OCI-LY1 (cell line): ENCODE data around the gene FAM168A.

ENCODE experiments used
- H2AFZ ChIP-seq: fragments of 200-600 bp; sonication (generic), shearing (Covaris generic); 2 replicates; pipeline ENCODE4 v1.6.0; 2014; ENCODE audit warnings: antibody characterized with exemption, mild to moderate bottlenecking, low read length
- H3F3A ChIP-seq: fragments of 200-600 bp; sonication (generic), shearing (Covaris generic); 2 replicates; pipeline ENCODE4 v1.6.0; 2014; ENCODE audit warnings: mild to moderate bottlenecking, antibody characterized with exemption, low read length, moderate library complexity; ENCODE audit not compliant: insufficient read depth
- H3K27ac ChIP-seq: fragments of 200-600 bp; sonication (generic); 2 replicates; pipeline ENCODE4 v1.5.1; 2014; ENCODE audit warnings: low read length, mixed run types, mild to moderate bottlenecking, low read depth; ENCODE audit not compliant: poor library complexity, severe bottlenecking
- H3K27me3 ChIP-seq: fragments of 200-600 bp; sonication (generic); 2 replicates; pipeline ENCODE4 v1.6.0; 2014; ENCODE audit warnings: antibody characterized with exemption, mild to moderate bottlenecking, low read length, moderate library complexity; ENCODE audit not compliant: insufficient read depth
- H3K36me3 ChIP-seq: fragments of 200-600 bp; sonication (generic); 2 replicates; pipeline ENCODE4 v1.6.1; 2014; ENCODE audit warnings: mild to moderate bottlenecking, antibody characterized with exemption, low read length, moderate library complexity, mixed read lengths; ENCODE audit not compliant: insufficient read depth
- H3K4me1 ChIP-seq: fragments of 200-600 bp; sonication (generic); 2 replicates; pipeline ENCODE4 v1.5.1; 2014; ENCODE audit warnings: mild to moderate bottlenecking, low read length, moderate library complexity; ENCODE audit not compliant: insufficient read depth, severe bottlenecking
- H3K4me2 ChIP-seq: fragments of 200-600 bp; sonication (generic), shearing (Covaris generic); 2 replicates; pipeline ENCODE4 v1.6.1; 2014; ENCODE audit warnings: low read length
- H3K4me3 ChIP-seq: fragments of 200-600 bp; sonication (generic); 2 replicates; pipeline ENCODE4 v1.5.1; 2014; ENCODE audit warnings: low read length, low read depth, mild to moderate bottlenecking, mixed read lengths; ENCODE audit not compliant: poor library complexity, severe bottlenecking
- H3K79me2 ChIP-seq: fragments of 200-600 bp; shearing (Covaris generic); 2 replicates; pipeline ENCODE4 v1.6.1; 2016; ENCODE audit warnings: mixed run types, low read length, mixed read lengths; ENCODE audit not compliant: insufficient read depth
- H3K9ac ChIP-seq: fragments of 200-600 bp; sonication (generic), shearing (Covaris generic); 2 replicates; pipeline ENCODE4 v1.6.1; 2014; ENCODE audit warnings: mild to moderate bottlenecking, low read length, mixed read lengths
- H3K9me2 ChIP-seq: fragments of 200-600 bp; sonication (generic), shearing (Covaris generic); 2 replicates; pipeline ENCODE4 v1.6.1; 2014; ENCODE audit warnings: low read depth, mild to moderate bottlenecking, low read length, mixed read lengths
- H3K9me3 ChIP-seq: fragments of 200-600 bp; shearing (Covaris generic); 2 replicates; pipeline ENCODE4 v1.6.1; 2014; ENCODE audit warnings: low read length, mixed read lengths
- H4K20me1 ChIP-seq: fragments of 200-600 bp; sonication (generic), shearing (Covaris generic); 2 replicates; pipeline ENCODE4 v1.6.0; 2016; ENCODE audit warnings: mild to moderate bottlenecking, low read length; ENCODE audit not compliant: insufficient read depth
- CTCF ChIP-seq: fragments of 200-600 bp; sonication (generic), shearing (Covaris generic); IDR thresholded peaks from 2 replicates; pipeline ENCODE4 v1.5.1; 2017; ENCODE audit warnings: mild to moderate bottlenecking, antibody characterized with exemption, low read length, moderate library complexity, mixed read lengths
- EZH2 ChIP-seq: fragments of 200-600 bp; sonication (generic), shearing (Covaris generic); IDR thresholded peaks from 2 replicates; pipeline ENCODE4 v1.8.0; 2017; ENCODE audit warnings: borderline replicate concordance, mixed run types, mild to moderate bottlenecking, antibody characterized with exemption, low read length, moderate library complexity, mixed read lengths

Gene FAM168A

GRCh38 chr11:73392108-73393010, 205.6 kb downstream of the FAM168A start:
- Histone ChIP-seq H3K9me2 (no peaks in the 10 kb centered on the region), H3K9ac (no peak overlapping the region), H3K27ac (no peak overlapping the region), H2AFZ (no peak overlapping the region), H4K20me1 (no peaks in the 10 kb centered on the region), H3K27me3 (no peaks in the 10 kb centered on the region), H3K36me3 (peaks cover 23% of the 10 kb centered on the region; the same call in 1 of the 2 replicates), H3K9me3 (no peaks in the 10 kb centered on the region), H3K79me2 (no peaks in the 10 kb centered on the region), H3K4me1 (peaks cover 11% of the 10 kb centered on the region), H3K4me2 (no peak overlapping the region), H3K4me3 (no peak overlapping the region), H3F3A (no peaks in the 10 kb centered on the region)
- no peak for TF ChIP-seq EZH2
- TF ChIP-seq CTCF = no peak

DNA sequence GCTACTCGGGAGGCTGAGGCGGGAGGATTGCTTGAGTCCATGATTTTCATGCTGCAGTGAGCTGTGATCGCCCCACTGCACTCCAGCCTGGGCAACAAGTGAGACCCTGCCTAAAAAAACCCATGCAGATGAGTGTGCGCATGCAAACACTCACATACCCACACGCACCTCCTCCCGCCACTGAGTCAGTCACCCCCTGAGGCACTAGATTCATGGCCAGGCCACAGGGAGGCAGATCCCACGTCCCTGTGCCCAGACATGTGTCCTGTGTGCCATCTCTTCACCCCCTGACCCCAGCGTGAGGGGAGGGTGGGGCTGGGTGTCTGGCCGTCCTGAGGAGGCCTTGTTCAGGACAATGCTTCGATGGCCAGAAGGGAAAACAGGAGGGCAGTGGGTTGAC, 206.2 kb downstream of the FAM168A start:
- Histone ChIP-seq H3K36me3 (peaks cover 23% of the 10 kb centered on the region; the same call in 1 of the 2 replicates), H3K9me3 (no peaks in the 10 kb centered on the region), H3K79me2 (no peaks in the 10 kb centered on the region), H3K4me3 (no peak overlapping the region), H2AFZ (no peak overlapping the region), H3K27me3 (no peaks in the 10 kb centered on the region), H3K9me2 (no peaks in the 10 kb centered on the region), H3K9ac (no peak overlapping the region), H3F3A (no peaks in the 10 kb centered on the region), H4K20me1 (no peaks in the 10 kb centered on the region), H3K4me2 (no peak overlapping the region), H3K4me1 (peaks cover 18% of the 10 kb centered on the region), H3K27ac (no peak overlapping the region)
- TF ChIP-seq CTCF = no peak
- no peak for TF ChIP-seq EZH2

GRCh38 chr11:73390601-73391565, 207.0 kb downstream of the FAM168A start:
- TF ChIP-seq EZH2 = no peak
- TF ChIP-seq CTCF = no peak
- Histone ChIP-seq H3F3A (no peaks in the 10 kb centered on the region), H3K36me3 (peaks cover 22% of the 10 kb centered on the region; the same call in 1 of the 2 replicates), H3K4me2 (no peak overlapping the region), H3K4me1 (peaks cover 26% of the 10 kb centered on the region), H4K20me1 (no peaks in the 10 kb centered on the region), H2AFZ (no peak overlapping the region), H3K79me2 (no peaks in the 10 kb centered on the region), H3K4me3 (no peak overlapping the region), H3K27ac (no peak overlapping the region), H3K9me2 (no peaks in the 10 kb centered on the region), H3K27me3 (no peaks in the 10 kb centered on the region), H3K9ac (no peak overlapping the region), H3K9me3 (no peaks in the 10 kb centered on the region)
